EH (cell line): ENCODE results near the gene RHOA.

Experiments
- DNase-seq: peaks from one replicate; pipeline ENCODE4 v3.0.0-alpha.2; 2015; ENCODE audit warnings: low read depth

The RHOA gene

GRCh38 chr3:49411968-49412631 is at the start of gene RHOA, which contains the start of gene TCTA:
TSS of gene RHOA (minus strand) at chr3:49411976. CDS start at chr3:49375589, 36,387 bp downstream.
TSS of gene TCTA (plus strand) at chr3:49412423. CDS start at chr3:49412427, 4 bp downstream.
- DNase-seq, result peak; percentile 100

GRCh38 chr3:49460956-49461355 is 49.2 kb upstream of the RHOA start:
- DNase-seq, result no peak

GRCh38 chr3:49460188-49460890 is 48.6 kb upstream of the RHOA start:
- no peak for DNase-seq

- peak; percentile 70 for DNase-seq
These were observed 44.7 kb upstream of the RHOA start for GRCh38 chr3:49456466-49456865.

- DNase-seq, result peak; percentile 25
These were observed 43.3 kb upstream of the RHOA start for GRCh38 chr3:49454898-49455681.

- DNase-seq, result peak; percentile 40
These were observed 42.7 kb upstream of the RHOA start for GRCh38 chr3:49454458-49454857.

- no peak for DNase-seq
These were observed 41.8 kb upstream of the RHOA start for GRCh38 chr3:49453621-49454020.

- no peak for DNase-seq
These were observed 33.6 kb upstream of the RHOA start for GRCh38 chr3:49445391-49445790.

- no peak for DNase-seq
These were observed 23.0 kb upstream of the RHOA start for GRCh38 chr3:49434731-49435130.

GRCh38 chr3:49428752-49429080 is 16.9 kb upstream of the RHOA start:
- no peak for DNase-seq

GRCh38 chr3:49427586-49427985 is 15.8 kb upstream of the RHOA start:
- DNase-seq, result no peak

- DNase-seq, result no peak
These were observed 13.0 kb upstream of the RHOA start for GRCh38 chr3:49424816-49425215.

GRCh38 chr3:49422379-49423248 is 10.8 kb upstream of the RHOA start, which contains the start of gene AMT:
TSS of gene AMT (minus strand) at chr3:49422473. CDS start at chr3:49422450, 23 bp downstream.
- peak; percentile 52 for DNase-seq

GRCh38 chr3:49421890-49422378 is 10.2 kb upstream of the RHOA start:
- DNase-seq, result no peak

- no peak for DNase-seq
These were observed 5.8 kb upstream of the RHOA start for GRCh38 chr3:49417516-49418120.

GRCh38 chr3:49416867-49417266 is 5.1 kb upstream of the RHOA start:
- DNase-seq, result no peak

GRCh38 chr3:49415931-49416601 is 4.3 kb upstream of the RHOA start:
- peak; percentile 19 for DNase-seq

- DNase-seq, result no peak
These were observed 3.0 kb upstream of the RHOA start for GRCh38 chr3:49414753-49415152.

- DNase-seq, result no peak
These were observed 1.6 kb upstream of the RHOA start for GRCh38 chr3:49413338-49413734.

GRCh38 chr3:49412632-49413337 is 1.0 kb upstream of the RHOA start:
- DNase-seq, result peak; percentile 42
